Progenitor cell of endocrine pancreas (in vitro differentiated cells): Measurements from ENCODE around the gene NOL4L. TPM values are rescaled to one million over a fixed set of nuclear protein-coding genes. Genes with fewer than 3 reads are reported as not detected.
"Not testable (repeated sequence)": the region's sequence is repeated elsewhere in the genome, so short reads cannot be mapped to it uniquely, and the experiment has no call there.

Experiments
- DNase-seq: peaks from one replicate; pipeline ENCODE4 v3.0.0; 2021; ENCODE audit warnings: low spot score; ENCODE audit not compliant: unreplicated experiment
- H3K27ac Mint-ChIP-seq: 2 replicates; pipeline ENCODE4 v1.8.0; 2021; ENCODE audit warnings: mild to moderate bottlenecking, moderate library complexity, mixed read lengths
- H3K27me3 Mint-ChIP-seq: 2 replicates; pipeline ENCODE4 v1.8.0; 2021; ENCODE audit warnings: mixed read lengths
- H3K36me3 Mint-ChIP-seq: 2 replicates; pipeline ENCODE4 v1.8.0; 2022; ENCODE audit warnings: mixed read lengths; ENCODE audit not compliant: insufficient read depth
- H3K4me1 Mint-ChIP-seq: 2 replicates; pipeline ENCODE4 v1.8.0; 2021; ENCODE audit warnings: low read depth, mixed read lengths
- H3K4me3 Mint-ChIP-seq: 2 replicates; pipeline ENCODE4 v1.8.0; 2021; ENCODE audit warnings: low read depth, mild to moderate bottlenecking, moderate library complexity, mixed read lengths
- H3K9me3 Mint-ChIP-seq: 2 replicates; pipeline ENCODE4 v1.8.0; 2021; ENCODE audit warnings: low read depth, mixed read lengths
- total RNA-seq: library from RNA; stranded (reverse); gene quantifications from 2 replicates; pipeline ENCODE4 v1.2.1, GENCODE V29; 2021
- TF ChIP-seq, protein P1 (sequence below): fragments of 200-600 bp; sonication (generic); IDR thresholded peaks from one replicate; pipeline ENCODE4 v1.5.0; 2021; ENCODE audit warnings: antibody characterized with exemption, mild to moderate bottlenecking; ENCODE audit not compliant: unreplicated experiment

NOL4L gene
- total RNA-seq, 1 donor from 2014 or later, result 90.4 TPM

- TF ChIP-seq, protein P1, sequence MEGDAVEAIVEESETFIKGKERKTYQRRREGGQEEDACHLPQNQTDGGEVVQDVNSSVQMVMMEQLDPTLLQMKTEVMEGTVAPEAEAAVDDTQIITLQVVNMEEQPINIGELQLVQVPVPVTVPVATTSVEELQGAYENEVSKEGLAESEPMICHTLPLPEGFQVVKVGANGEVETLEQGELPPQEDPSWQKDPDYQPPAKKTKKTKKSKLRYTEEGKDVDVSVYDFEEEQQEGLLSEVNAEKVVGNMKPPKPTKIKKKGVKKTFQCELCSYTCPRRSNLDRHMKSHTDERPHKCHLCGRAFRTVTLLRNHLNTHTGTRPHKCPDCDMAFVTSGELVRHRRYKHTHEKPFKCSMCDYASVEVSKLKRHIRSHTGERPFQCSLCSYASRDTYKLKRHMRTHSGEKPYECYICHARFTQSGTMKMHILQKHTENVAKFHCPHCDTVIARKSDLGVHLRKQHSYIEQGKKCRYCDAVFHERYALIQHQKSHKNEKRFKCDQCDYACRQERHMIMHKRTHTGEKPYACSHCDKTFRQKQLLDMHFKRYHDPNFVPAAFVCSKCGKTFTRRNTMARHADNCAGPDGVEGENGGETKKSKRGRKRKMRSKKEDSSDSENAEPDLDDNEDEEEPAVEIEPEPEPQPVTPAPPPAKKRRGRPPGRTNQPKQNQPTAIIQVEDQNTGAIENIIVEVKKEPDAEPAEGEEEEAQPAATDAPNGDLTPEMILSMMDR, result no peak
- Mint-ChIP-seq H3K36me3 (no peaks in the 10 kb centered on the region), H3K27ac (peak overlapping the region; percentile 11), H3K9me3 (no peaks in the 10 kb centered on the region), H3K27me3 (peaks cover 3% of the 10 kb centered on the region), H3K4me1 (peaks cover 15% of the 10 kb centered on the region), H3K4me3 (no peak overlapping the region)
- no peak for DNase-seq
These were observed 90.5 kb downstream of the NOL4L start for GRCh38 chr20:32494483-32495216.

GRCh38 chr20:32493356-32493755 is 91.8 kb downstream of the NOL4L start:
- Mint-ChIP-seq H3K36me3 (no peaks in the 10 kb centered on the region), H3K9me3 (no peaks in the 10 kb centered on the region), H3K4me1 (peaks cover 15% of the 10 kb centered on the region), H3K4me3 (no peak overlapping the region), H3K27ac (no peak overlapping the region), H3K27me3 (peaks cover 3% of the 10 kb centered on the region)
- no peak for DNase-seq
- TF ChIP-seq, protein P1, result no peak

DNA sequence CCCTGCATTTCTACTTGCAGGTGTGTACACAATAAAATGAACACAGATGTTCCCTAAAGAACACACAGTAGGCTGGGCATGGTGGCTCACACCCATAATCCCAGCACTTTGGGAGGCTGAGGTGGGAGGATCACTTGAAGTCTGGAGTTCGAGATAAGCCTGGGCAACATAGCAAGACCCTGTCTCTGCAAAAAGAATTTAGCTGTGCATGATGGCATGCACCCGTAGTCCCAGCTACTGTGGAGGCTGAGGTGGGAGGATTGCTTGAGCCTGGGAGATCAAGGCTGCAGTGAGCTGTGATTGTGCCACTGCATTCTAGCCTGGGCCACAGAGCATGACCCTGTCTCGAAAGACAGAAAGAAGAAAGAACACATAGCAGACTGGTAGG is 93.4 kb downstream of the NOL4L start:
- H3K27me3 Mint-ChIP-seq, H3K4me3 Mint-ChIP-seq, H3K36me3 Mint-ChIP-seq, H3K9me3 Mint-ChIP-seq, DNase-seq, H3K27ac Mint-ChIP-seq, H3K4me1 Mint-ChIP-seq: not testable (repeated sequence)

GRCh38 chr20:32490942-32491763 is 94.0 kb downstream of the NOL4L start:
- peaks cover 1% of the 10 kb centered on the region for H3K4me1 Mint-ChIP-seq
- H3K36me3 Mint-ChIP-seq, result no peaks in the 10 kb centered on the region
- no peak overlapping the region for H3K4me3 Mint-ChIP-seq
- peaks cover 4% of the 10 kb centered on the region for H3K27me3 Mint-ChIP-seq
- H3K27ac Mint-ChIP-seq, result no peak overlapping the region
- DNase-seq, result peak; percentile 2
- H3K9me3 Mint-ChIP-seq, result no peaks in the 10 kb centered on the region
- TF ChIP-seq, protein P1, result no peak

DNA sequence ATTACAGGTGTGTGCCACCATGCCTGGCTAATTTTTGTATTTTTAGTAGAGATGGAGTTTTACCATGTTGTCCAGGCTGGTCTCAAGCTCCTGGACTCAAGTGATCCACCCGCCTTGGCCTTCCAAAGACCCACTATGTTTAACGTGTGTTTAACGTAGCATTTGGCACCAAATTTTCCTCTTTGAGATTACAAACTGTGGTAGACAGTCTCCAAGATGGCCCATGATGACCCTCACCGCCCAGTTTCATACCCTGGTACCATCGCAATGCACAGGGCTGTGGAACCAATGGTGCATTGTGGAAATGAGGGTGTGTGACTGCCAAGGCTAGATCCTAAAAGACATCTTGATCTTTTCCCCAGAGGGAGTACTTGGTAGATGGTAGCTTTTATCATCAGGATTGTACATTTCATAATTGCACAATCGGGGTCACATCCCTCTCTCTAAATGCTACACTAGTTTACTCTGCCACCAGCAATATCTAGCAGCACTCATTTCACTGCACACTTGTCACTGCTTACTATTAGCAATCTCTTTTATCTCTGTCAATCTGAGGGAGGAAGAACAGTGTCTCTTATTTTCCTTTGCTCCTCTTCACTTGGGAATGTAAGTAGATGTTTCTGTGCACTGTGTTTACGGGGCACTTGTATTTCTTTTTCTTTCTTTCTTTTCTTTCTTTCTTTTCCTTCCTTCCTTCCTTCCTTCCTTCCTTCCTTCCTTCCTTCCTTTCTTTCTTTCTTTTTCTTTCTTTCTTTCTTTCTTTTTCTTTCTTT is 96.9 kb downstream of the NOL4L start:
- Mint-ChIP-seq H3K9me3 (no peaks in the 10 kb centered on the region), H3K4me3 (no peak overlapping the region), H3K36me3 (no peaks in the 10 kb centered on the region), H3K4me1 (peaks cover 14% of the 10 kb centered on the region), H3K27ac (no peak overlapping the region), H3K27me3 (peaks cover 2% of the 10 kb centered on the region)
- no peak for DNase-seq
- TF ChIP-seq, protein P1, result no peak
